Neural cell (in vitro differentiated cells): ENCODE measurements around the gene EIF2D. TPM values are rescaled to one million over a fixed set of nuclear protein-coding genes. Genes with fewer than 3 reads are reported as not detected.

ENCODE experiments used
- H2AFZ ChIP-seq: fragments of 200-600, 300-800 bp; sonication (generic), shearing (Covaris generic); 2 replicates; pipeline ENCODE4 v1.6.0; 2014; ENCODE audit warnings: low read depth, mild to moderate bottlenecking, antibody characterized with exemption, low read length, moderate library complexity
- H3F3A ChIP-seq: fragments of 200-600 bp; shearing (Covaris generic); 2 replicates; pipeline ENCODE4 v1.6.1; 2016; ENCODE audit warnings: mild to moderate bottlenecking, moderate library complexity, mixed read lengths, antibody characterized with exemption, low read length; ENCODE audit not compliant: insufficient read depth, poor library complexity, severe bottlenecking
- H3K27ac ChIP-seq: fragments of 200-600, 300-800 bp; sonication (generic), shearing (Covaris generic); 2 replicates; pipeline ENCODE4 v1.5.1; 2014; ENCODE audit warnings: mild to moderate bottlenecking, low read length, moderate library complexity
- H3K27me3 ChIP-seq: fragments of 300-800, 200-600 bp; sonication (generic), shearing (Covaris generic); 2 replicates; pipeline ENCODE4 v1.6.0; 2014; ENCODE audit warnings: mild to moderate bottlenecking, low read depth, low read length, moderate library complexity; ENCODE audit not compliant: insufficient read depth
- H3K36me3 ChIP-seq: fragments of 300-800, 200-600 bp; sonication (generic), shearing (Covaris generic); 2 replicates; pipeline ENCODE4 v1.5.1; 2014; ENCODE audit warnings: mild to moderate bottlenecking, antibody characterized with exemption, low read length, moderate library complexity; ENCODE audit not compliant: insufficient read depth
- H3K4me2 ChIP-seq: fragments of 300-800, 200-600 bp; sonication (generic), shearing (Covaris generic); 2 replicates; pipeline ENCODE4 v1.6.0; 2014; ENCODE audit warnings: mild to moderate bottlenecking, low read length
- H3K4me3 ChIP-seq: fragments of 300-800, 200-600 bp; sonication (generic), shearing (Covaris generic); 2 replicates; pipeline ENCODE4 v1.5.1; 2014; ENCODE audit warnings: mild to moderate bottlenecking, low read length, moderate library complexity
- H3K79me2 ChIP-seq: fragments of 200-600 bp; shearing (Covaris generic); replicated peaks from 2 replicates; pipeline ENCODE4 v1.6.0; 2014; ENCODE audit warnings: mild to moderate bottlenecking, low read length, moderate library complexity; ENCODE audit not compliant: insufficient read depth
- H3K9ac ChIP-seq: fragments of 300-800, 200-600 bp; sonication (generic), shearing (Covaris generic); 2 replicates; pipeline ENCODE4 v1.6.1; 2016; ENCODE audit warnings: mild to moderate bottlenecking, low read length, mixed read lengths
- H3K9me2 ChIP-seq: fragments of 200-600 bp; shearing (Covaris generic); 2 replicates; pipeline ENCODE4 v1.6.1; 2016; ENCODE audit warnings: mild to moderate bottlenecking, low read length, mixed read lengths; ENCODE audit not compliant: insufficient read depth
- H3K9me3 ChIP-seq: fragments of 200-600, 300-800 bp; sonication (generic), shearing (Covaris generic); 2 replicates; pipeline ENCODE4 v1.6.1; 2016; ENCODE audit warnings: mild to moderate bottlenecking, mixed run types, low read length, moderate library complexity, mixed read lengths
- H4K20me1 ChIP-seq: fragments of 200-600 bp; shearing (Covaris generic); 2 replicates; pipeline ENCODE4 v1.6.1; 2016; ENCODE audit warnings: mild to moderate bottlenecking, mixed run types; ENCODE audit not compliant: insufficient read depth
- CTCF ChIP-seq: fragments of 450-650 bp; IDR thresholded peaks from 2 replicates; pipeline ENCODE4 v1.5.1; 2014; ENCODE audit warnings: antibody characterized with exemption, mild to moderate bottlenecking, moderate library complexity; ENCODE audit not compliant: poor library complexity, severe bottlenecking
- EP300 ChIP-seq: fragments of 450-650 bp; conservative IDR thresholded peaks from 2 replicates; pipeline ENCODE4 v1.6.1; 2014; ENCODE audit warnings: antibody characterized with exemption, mild to moderate bottlenecking, moderate library complexity; ENCODE audit not compliant: poor library complexity, severe bottlenecking
- EZH2 ChIP-seq: fragments of 200-600, 300-800 bp; shearing (Covaris generic), sonication (generic); IDR thresholded peaks from 2 replicates; pipeline ENCODE4 v1.6.1; 2014; ENCODE audit warnings: antibody characterized with exemption, low read length, borderline replicate concordance, mild to moderate bottlenecking; ENCODE audit not compliant: insufficient read depth, poor library complexity, severe bottlenecking
- MXI1 ChIP-seq: fragments of 450-650 bp; conservative IDR thresholded peaks from 2 replicates; pipeline ENCODE4 v1.6.1; 2014; ENCODE audit warnings: antibody characterized with exemption, mild to moderate bottlenecking; ENCODE audit not compliant: poor library complexity, severe bottlenecking
- POLR2AphosphoS5 ChIP-seq: IDR thresholded peaks from 2 replicates; pipeline ENCODE4 v1.6.1; 2012
- RAD21 ChIP-seq: fragments of 450-650 bp; conservative IDR thresholded peaks from 2 replicates; pipeline ENCODE4 v1.6.1; 2014; ENCODE audit warnings: antibody characterized with exemption, mild to moderate bottlenecking, moderate library complexity
- REST ChIP-seq: IDR thresholded peaks from 2 replicates; pipeline ENCODE4 v1.6.1; 2012; ENCODE audit warnings: borderline replicate concordance
- SMC3 ChIP-seq: fragments of 450-650 bp; conservative IDR thresholded peaks from 2 replicates; pipeline ENCODE4 v1.6.1; 2014; ENCODE audit warnings: antibody characterized with exemption, mild to moderate bottlenecking, moderate library complexity; ENCODE audit not compliant: poor library complexity
- TAF1 ChIP-seq: IDR thresholded peaks from 2 replicates; pipeline ENCODE4 v1.6.1; 2012; ENCODE audit warnings: low read depth
- polyA plus RNA-seq: library from polyadenylated mRNA; depleted of rRNA; stranded (reverse); fragments of >200 nt; gene quantifications from 2 replicates; pipeline ENCODE4 v1.2.3, GENCODE V29; 2014

The EIF2D gene
- polyA plus RNA-seq, 1 donor from 2014 or later = 37.1 TPM

GRCh38 chr1:206554211-206554610 is 58.1 kb downstream of the EIF2D start:
- H3K4me3 ChIP-seq = no peak overlapping the region
- no peaks in the 10 kb centered on the region for H3F3A ChIP-seq
- H3K9ac ChIP-seq = no peak overlapping the region
- no peaks in the 10 kb centered on the region for H3K9me3 ChIP-seq
- no peak overlapping the region for H3K4me2 ChIP-seq
- H3K27ac ChIP-seq = no peak overlapping the region
- H2AFZ ChIP-seq = no peak overlapping the region
- H3K9me2 ChIP-seq = no peaks in the 10 kb centered on the region
- H3K79me2 ChIP-seq = no peaks in the 10 kb centered on the region
- H4K20me1 ChIP-seq = no peaks in the 10 kb centered on the region
- TF ChIP-seq MXI1 = no peak
- TF ChIP-seq POLR2AphosphoS5 = no peak
- no peak for TF ChIP-seq RAD21
- TF ChIP-seq REST = no peak
- TF ChIP-seq EZH2 = no peak
- TF ChIP-seq TAF1 = no peak
- TF ChIP-seq SMC3 = no peak
- no peak for TF ChIP-seq EP300
- TF ChIP-seq CTCF = no peak
- no peaks in the 10 kb centered on the region for H3K27me3 ChIP-seq
- no peaks in the 10 kb centered on the region for H3K36me3 ChIP-seq

GRCh38 chr1:206551986-206552326 is 60.3 kb downstream of the EIF2D start:
- H3K79me2 ChIP-seq = no peaks in the 10 kb centered on the region
- H3F3A ChIP-seq = no peaks in the 10 kb centered on the region
- H3K27ac ChIP-seq = no peak overlapping the region
- no peaks in the 10 kb centered on the region for H4K20me1 ChIP-seq
- no peak overlapping the region for H3K4me3 ChIP-seq
- no peak overlapping the region for H2AFZ ChIP-seq
- no peak overlapping the region for H3K9ac ChIP-seq
- no peaks in the 10 kb centered on the region for H3K9me2 ChIP-seq
- TF ChIP-seq TAF1 = no peak
- TF ChIP-seq MXI1 = no peak
- no peak for TF ChIP-seq POLR2AphosphoS5
- no peak for TF ChIP-seq EP300
- no peak for TF ChIP-seq EZH2
- no peak for TF ChIP-seq REST
- no peak for TF ChIP-seq RAD21
- no peak for TF ChIP-seq SMC3
- TF ChIP-seq CTCF = no peak
- no peak overlapping the region for H3K4me2 ChIP-seq
- no peaks in the 10 kb centered on the region for H3K27me3 ChIP-seq
- no peaks in the 10 kb centered on the region for H3K36me3 ChIP-seq
- no peaks in the 10 kb centered on the region for H3K9me3 ChIP-seq
